ENCODE results near the gene EVC2. TPM values are rescaled to one million over a fixed set of nuclear protein-coding genes. Genes with fewer than 3 reads are reported as not detected.

The EVC2 gene
- total RNA-seq, 1 donor from 2014 or later, result 16.9 TPM

- H3K36me3 Mint-ChIP-seq, result peaks cover 31% of the 10 kb centered on the region
- TF ChIP-seq, protein P1, sequence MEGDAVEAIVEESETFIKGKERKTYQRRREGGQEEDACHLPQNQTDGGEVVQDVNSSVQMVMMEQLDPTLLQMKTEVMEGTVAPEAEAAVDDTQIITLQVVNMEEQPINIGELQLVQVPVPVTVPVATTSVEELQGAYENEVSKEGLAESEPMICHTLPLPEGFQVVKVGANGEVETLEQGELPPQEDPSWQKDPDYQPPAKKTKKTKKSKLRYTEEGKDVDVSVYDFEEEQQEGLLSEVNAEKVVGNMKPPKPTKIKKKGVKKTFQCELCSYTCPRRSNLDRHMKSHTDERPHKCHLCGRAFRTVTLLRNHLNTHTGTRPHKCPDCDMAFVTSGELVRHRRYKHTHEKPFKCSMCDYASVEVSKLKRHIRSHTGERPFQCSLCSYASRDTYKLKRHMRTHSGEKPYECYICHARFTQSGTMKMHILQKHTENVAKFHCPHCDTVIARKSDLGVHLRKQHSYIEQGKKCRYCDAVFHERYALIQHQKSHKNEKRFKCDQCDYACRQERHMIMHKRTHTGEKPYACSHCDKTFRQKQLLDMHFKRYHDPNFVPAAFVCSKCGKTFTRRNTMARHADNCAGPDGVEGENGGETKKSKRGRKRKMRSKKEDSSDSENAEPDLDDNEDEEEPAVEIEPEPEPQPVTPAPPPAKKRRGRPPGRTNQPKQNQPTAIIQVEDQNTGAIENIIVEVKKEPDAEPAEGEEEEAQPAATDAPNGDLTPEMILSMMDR (IDR thresholded peaks at IDR 0.05; ENCODE audit: unreplicated experiment), result no peak
- no peak overlapping the region for H3K4me3 Mint-ChIP-seq
- H3K27ac Mint-ChIP-seq, result peak overlapping the region; percentile 56
- no peaks in the 10 kb centered on the region for H3K27me3 Mint-ChIP-seq (ENCODE audit: low read depth)
- H3K9me3 Mint-ChIP-seq, result no peaks in the 10 kb centered on the region
- no peak for DNase-seq (ENCODE audit: low spot score in 2 of 2, unreplicated experiment in 2 of 2)
- peaks cover 14% of the 10 kb centered on the region for H3K4me1 Mint-ChIP-seq
Observed at GRCh38 chr4:5632066-5632440, 76.3 kb downstream of the EVC2 start.

DNA sequence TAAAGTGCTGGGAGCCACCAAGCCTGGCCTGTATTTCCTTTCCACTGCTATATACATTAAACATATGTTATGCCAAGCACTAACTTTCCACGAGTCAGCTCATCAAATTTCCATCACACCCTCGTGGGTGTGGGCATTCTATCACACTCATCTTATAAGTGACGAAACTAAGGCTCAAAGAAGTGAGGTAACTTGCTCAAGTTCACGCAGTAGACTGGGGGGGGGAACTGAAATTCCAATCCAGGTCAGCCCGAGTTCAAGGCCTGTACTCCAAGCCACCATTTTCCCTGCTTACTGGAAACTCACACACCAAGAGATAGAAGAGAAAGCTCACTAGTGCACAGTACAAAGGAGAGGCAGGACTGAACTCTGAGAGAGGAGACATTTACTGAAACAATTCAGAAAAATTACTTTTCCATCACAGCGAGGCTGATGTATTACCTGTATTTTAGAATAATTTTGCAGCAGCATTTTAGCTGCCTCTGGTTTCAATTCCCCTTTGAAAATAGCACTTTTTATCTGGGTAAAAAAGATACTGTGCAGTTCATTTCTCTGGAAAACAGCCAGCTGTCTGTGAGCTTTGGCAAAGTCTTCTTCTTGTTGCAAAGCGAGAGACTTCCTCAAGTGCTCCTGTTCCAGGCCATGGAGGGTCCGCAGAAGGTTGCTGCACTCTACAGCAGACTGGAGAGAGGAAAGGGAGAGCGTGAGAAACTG, 76.8 kb downstream of the EVC2 start:
- no peak overlapping the region for H3K4me3 Mint-ChIP-seq
- no peak for DNase-seq (ENCODE audit: low spot score in 2 of 2, unreplicated experiment in 2 of 2)
- peaks cover 32% of the 10 kb centered on the region for H3K36me3 Mint-ChIP-seq
- TF ChIP-seq, protein P1 (IDR thresholded peaks at IDR 0.05; ENCODE audit: unreplicated experiment), result no peak
- H3K27ac Mint-ChIP-seq, result peak overlapping the region; percentile 79
- H3K4me1 Mint-ChIP-seq, result peaks cover 14% of the 10 kb centered on the region
- no peaks in the 10 kb centered on the region for H3K27me3 Mint-ChIP-seq (ENCODE audit: low read depth)
- H3K9me3 Mint-ChIP-seq, result no peaks in the 10 kb centered on the region

DNA sequence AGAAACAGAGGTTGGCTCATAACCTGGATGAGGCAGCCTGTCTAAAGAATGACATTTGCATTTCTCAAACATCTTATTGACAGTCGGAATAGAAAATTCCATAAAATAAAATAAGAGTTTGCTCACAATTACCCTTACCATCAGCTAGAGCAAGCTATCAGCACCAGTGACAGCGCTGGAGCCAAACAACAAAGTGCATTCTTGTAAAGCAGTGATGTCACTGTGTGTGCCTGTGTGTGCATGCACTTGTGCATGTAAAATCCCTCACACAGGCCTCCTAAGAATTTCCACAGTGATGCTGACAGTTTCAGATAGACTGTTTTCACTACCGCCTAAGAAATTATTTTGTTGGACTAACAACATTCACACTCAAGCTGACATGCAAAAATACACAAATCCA, 77.6 kb downstream of the EVC2 start:
- DNase-seq (ENCODE audit: low spot score in 2 of 2, unreplicated experiment in 2 of 2), result no peak
- Mint-ChIP-seq H3K9me3 (no peaks in the 10 kb centered on the region), H3K4me3 (no peak overlapping the region), H3K27ac (no peak overlapping the region), H3K4me1 (peaks cover 14% of the 10 kb centered on the region), H3K27me3 (ENCODE audit: low read depth) (no peaks in the 10 kb centered on the region), H3K36me3 (peaks cover 37% of the 10 kb centered on the region)
- TF ChIP-seq, protein P1 (IDR thresholded peaks at IDR 0.05; ENCODE audit: unreplicated experiment), result no peak

GRCh38 chr4:5629542-5629941, 78.8 kb downstream of the EVC2 start:
- Mint-ChIP-seq H3K4me3 (no peak overlapping the region), H3K9me3 (no peaks in the 10 kb centered on the region), H3K36me3 (peaks cover 45% of the 10 kb centered on the region), H3K27ac (no peak overlapping the region), H3K4me1 (peaks cover 14% of the 10 kb centered on the region), H3K27me3 (ENCODE audit: low read depth) (no peaks in the 10 kb centered on the region)
- DNase-seq (ENCODE audit: low spot score in 2 of 2, unreplicated experiment in 2 of 2), result no peak
- TF ChIP-seq, protein P1 (IDR thresholded peaks at IDR 0.05; ENCODE audit: unreplicated experiment), result no peak

- DNase-seq (ENCODE audit: low spot score in 2 of 2, unreplicated experiment in 2 of 2), result no peak
- no peak overlapping the region for H3K4me3 Mint-ChIP-seq
- peaks cover 56% of the 10 kb centered on the region for H3K36me3 Mint-ChIP-seq
- H3K4me1 Mint-ChIP-seq, result peaks cover 9% of the 10 kb centered on the region
- H3K9me3 Mint-ChIP-seq, result peaks cover 7% of the 10 kb centered on the region
- H3K27me3 Mint-ChIP-seq (ENCODE audit: low read depth), result no peaks in the 10 kb centered on the region
- TF ChIP-seq, protein P1 (IDR thresholded peaks at IDR 0.05; ENCODE audit: unreplicated experiment), result no peak
- H3K27ac Mint-ChIP-seq, result no peak overlapping the region
Observed at GRCh38 chr4:5626913-5627312, 81.4 kb downstream of the EVC2 start.
